ENCODE data around the gene MBTPS2. TPM values are rescaled to one million over a fixed set of nuclear protein-coding genes. Genes with fewer than 3 reads are reported as not detected.

MBTPS2 gene
- 20.8 to 22.1 TPM (median 21.1 TPM) in 3 replicates for total RNA-seq

GRCh38 chrX:21839334-21840192 is at the start of gene MBTPS2:
Gene MBTPS2 (plus strand): TSS chrX:21839617. CDS start chrX:21839735, 118 bp downstream.
- peak; percentile 49 to 82 for DNase-seq (ENCODE audit: low spot score in 2 of 2, unreplicated experiment in 2 of 2)
- H3K27ac Mint-ChIP-seq = peak within 1 kb of the TSS; percentile 95
- H3K4me3 Mint-ChIP-seq = peak within 1 kb of the TSS; percentile 90
- H3K27me3 Mint-ChIP-seq (ENCODE audit: low read depth) = no peaks in the 10 kb centered on the region
- no peaks in the 10 kb centered on the region for H3K36me3 Mint-ChIP-seq
- H3K4me1 Mint-ChIP-seq = peaks cover 4% of the 10 kb centered on the region
- no peaks in the 10 kb centered on the region for H3K9me3 Mint-ChIP-seq
- TF ChIP-seq, protein P1, sequence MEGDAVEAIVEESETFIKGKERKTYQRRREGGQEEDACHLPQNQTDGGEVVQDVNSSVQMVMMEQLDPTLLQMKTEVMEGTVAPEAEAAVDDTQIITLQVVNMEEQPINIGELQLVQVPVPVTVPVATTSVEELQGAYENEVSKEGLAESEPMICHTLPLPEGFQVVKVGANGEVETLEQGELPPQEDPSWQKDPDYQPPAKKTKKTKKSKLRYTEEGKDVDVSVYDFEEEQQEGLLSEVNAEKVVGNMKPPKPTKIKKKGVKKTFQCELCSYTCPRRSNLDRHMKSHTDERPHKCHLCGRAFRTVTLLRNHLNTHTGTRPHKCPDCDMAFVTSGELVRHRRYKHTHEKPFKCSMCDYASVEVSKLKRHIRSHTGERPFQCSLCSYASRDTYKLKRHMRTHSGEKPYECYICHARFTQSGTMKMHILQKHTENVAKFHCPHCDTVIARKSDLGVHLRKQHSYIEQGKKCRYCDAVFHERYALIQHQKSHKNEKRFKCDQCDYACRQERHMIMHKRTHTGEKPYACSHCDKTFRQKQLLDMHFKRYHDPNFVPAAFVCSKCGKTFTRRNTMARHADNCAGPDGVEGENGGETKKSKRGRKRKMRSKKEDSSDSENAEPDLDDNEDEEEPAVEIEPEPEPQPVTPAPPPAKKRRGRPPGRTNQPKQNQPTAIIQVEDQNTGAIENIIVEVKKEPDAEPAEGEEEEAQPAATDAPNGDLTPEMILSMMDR (IDR thresholded peaks at IDR 0.05; ENCODE audit: unreplicated experiment) = no peak

- TF ChIP-seq, protein P1 (IDR thresholded peaks at IDR 0.05; ENCODE audit: unreplicated experiment) = no peak
- H3K27me3 Mint-ChIP-seq (ENCODE audit: low read depth) = no peaks in the 10 kb centered on the region
- peak overlapping the region; percentile 72 for H3K27ac Mint-ChIP-seq
- H3K4me1 Mint-ChIP-seq = peaks cover 36% of the 10 kb centered on the region
- H3K4me3 Mint-ChIP-seq = no peak overlapping the region
- peaks cover 13% of the 10 kb centered on the region for H3K9me3 Mint-ChIP-seq
- no peaks in the 10 kb centered on the region for H3K36me3 Mint-ChIP-seq
- DNase-seq (ENCODE audit: low spot score in 2 of 2, unreplicated experiment in 2 of 2) = no peak
Observed at GRCh38 chrX:21798677-21799219, 40.7 kb upstream of the MBTPS2 start.

GRCh38 chrX:21799767-21800166 is 39.6 kb upstream of the MBTPS2 start:
- no peak overlapping the region for H3K4me3 Mint-ChIP-seq

DNA sequence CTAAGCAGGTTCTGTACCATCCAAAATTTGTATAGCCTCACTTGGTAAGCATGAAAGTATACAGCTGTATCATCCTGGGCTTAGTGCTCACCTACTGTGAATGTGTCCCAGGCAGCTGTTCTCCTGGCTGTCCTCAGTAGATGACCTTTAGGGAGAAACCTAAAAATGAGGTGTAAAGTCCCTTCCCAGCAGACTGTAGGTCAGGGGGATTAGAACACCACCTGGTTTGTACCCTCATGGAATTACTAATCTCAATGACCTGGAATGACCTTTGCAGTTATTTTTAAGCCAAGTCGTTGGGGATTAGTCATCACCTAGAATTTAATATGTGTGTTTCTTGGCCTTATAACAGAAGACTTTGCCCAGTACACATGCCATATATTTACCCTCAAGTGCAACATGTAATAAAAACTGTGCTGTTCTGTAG is 39.1 kb upstream of the MBTPS2 start:
- no peaks in the 10 kb centered on the region for H3K27me3 Mint-ChIP-seq (ENCODE audit: low read depth)
- H3K9me3 Mint-ChIP-seq = no peaks in the 10 kb centered on the region
- no peaks in the 10 kb centered on the region for H3K36me3 Mint-ChIP-seq
- no peak for DNase-seq (ENCODE audit: low spot score in 2 of 2, unreplicated experiment in 2 of 2)
- peaks cover 39% of the 10 kb centered on the region for H3K4me1 Mint-ChIP-seq
- H3K27ac Mint-ChIP-seq = no peak overlapping the region
- H3K4me3 Mint-ChIP-seq = no peak overlapping the region
- TF ChIP-seq, protein P1 (IDR thresholded peaks at IDR 0.05; ENCODE audit: unreplicated experiment) = no peak

More at GRCh38 chrX:21799767-21800166, 39.6 kb upstream of the MBTPS2 start:
- TF ChIP-seq, protein P1 (IDR thresholded peaks at IDR 0.05; ENCODE audit: unreplicated experiment) = no peak
- H3K9me3 Mint-ChIP-seq = peaks cover 5% of the 10 kb centered on the region
- no peaks in the 10 kb centered on the region for H3K36me3 Mint-ChIP-seq
- H3K27me3 Mint-ChIP-seq (ENCODE audit: low read depth) = no peaks in the 10 kb centered on the region
- H3K27ac Mint-ChIP-seq = peak overlapping the region; percentile 5
- H3K4me1 Mint-ChIP-seq = peaks cover 39% of the 10 kb centered on the region
- no peak for DNase-seq (ENCODE audit: low spot score in 2 of 2, unreplicated experiment in 2 of 2)

DNA sequence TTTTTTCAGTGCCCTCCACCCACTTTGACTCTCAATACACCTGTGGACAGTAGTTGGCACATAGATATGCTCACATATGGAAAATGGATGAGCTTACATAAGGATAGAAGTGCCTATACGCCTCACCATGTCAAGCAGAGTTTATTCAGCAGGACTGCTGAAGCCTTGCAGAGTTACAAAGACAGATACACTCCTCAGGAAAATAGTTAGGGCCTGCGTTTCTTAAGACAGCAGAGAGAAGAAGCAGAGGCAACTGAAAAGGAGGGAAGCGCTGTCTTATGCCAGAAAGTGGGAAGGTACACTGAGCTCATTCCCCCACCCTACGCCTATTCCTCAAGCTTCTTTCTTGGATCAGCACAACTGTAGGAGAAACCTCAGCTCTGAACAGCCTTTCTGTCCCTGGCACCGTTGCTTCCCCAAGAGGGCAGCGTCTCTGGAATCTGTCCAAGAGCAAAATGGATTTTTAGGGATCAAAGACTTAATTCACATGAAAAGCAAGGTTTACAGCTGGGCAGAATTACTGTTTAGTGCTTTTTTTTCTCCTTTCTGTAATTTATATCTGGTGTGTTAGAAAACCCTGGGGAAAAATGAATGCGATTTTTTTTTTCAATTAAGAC is 37.3 kb upstream of the MBTPS2 start:
- peak overlapping the region; percentile 85 for H3K27ac Mint-ChIP-seq
- H3K27me3 Mint-ChIP-seq (ENCODE audit: low read depth) = no peaks in the 10 kb centered on the region
- TF ChIP-seq, protein P1 (IDR thresholded peaks at IDR 0.05; ENCODE audit: unreplicated experiment) = no peak
- H3K4me3 Mint-ChIP-seq = no peak overlapping the region
- no peaks in the 10 kb centered on the region for H3K9me3 Mint-ChIP-seq
- no peaks in the 10 kb centered on the region for H3K36me3 Mint-ChIP-seq
- peaks cover 39% of the 10 kb centered on the region for H3K4me1 Mint-ChIP-seq
- no peak for DNase-seq (ENCODE audit: low spot score in 2 of 2, unreplicated experiment in 2 of 2)
